WTC11 (cell line): Measurements from ENCODE around the gene MEF2B. TPM values are rescaled to one million over a fixed set of nuclear protein-coding genes. Genes with fewer than 3 reads are reported as not detected.

Experiments used
- ATAC-seq: fragments of 200-7000 bp; cut with Tn5 transposase; 2 replicates; pipeline ENCODE4 v1.10.0; 2021; ENCODE audit warnings: mild to moderate bottlenecking, moderate library complexity
- CTCF ChIA-PET: fragments of 300-600 bp; sonication (Branson Sonifier 250); formaldehyde crosslinking; loops from one replicate; lab custom pipeline; 2021; ENCODE audit warnings: antibody characterized with exemption; lab: Charles Lee
- POLR2A ChIA-PET: fragments of 350-600 bp; sonication (Branson Sonifier 250); formaldehyde crosslinking; loops from one replicate; lab custom pipeline; 2021; ENCODE audit warnings: antibody characterized with exemption; lab: Charles Lee
- DNase-seq: peaks from one replicate; pipeline ENCODE4 v3.0.0; 2021; ENCODE audit warnings: low spot score
- H3K27ac Mint-ChIP-seq: 2 replicates; pipeline ENCODE4 v1.8.0; 2021; ENCODE audit warnings: mixed read lengths
- H3K27me3 Mint-ChIP-seq: 2 replicates; pipeline ENCODE4 v1.8.0; 2021; ENCODE audit warnings: low read depth, mild to moderate bottlenecking, moderate library complexity, mixed read lengths
- H3K36me3 Mint-ChIP-seq: 2 replicates; pipeline ENCODE4 v1.8.0; 2021; ENCODE audit warnings: mixed read lengths
- H3K4me1 Mint-ChIP-seq: 2 replicates; pipeline ENCODE4 v1.8.0; 2022; ENCODE audit warnings: mixed read lengths
- H3K4me3 Mint-ChIP-seq: 2 replicates; pipeline ENCODE4 v1.8.0; 2021; ENCODE audit warnings: mild to moderate bottlenecking, moderate library complexity, mixed read lengths
- H3K9me3 Mint-ChIP-seq: 2 replicates; pipeline ENCODE4 v1.8.0; 2021; ENCODE audit warnings: mixed read lengths
- CDX4 ChIP-seq: fragments of 250-450 bp; sonication (Bioruptor Pico); IDR thresholded peaks from 2 replicates; pipeline ENCODE4 v1.9.0; 2021; ENCODE audit warnings: moderate library complexity, mild to moderate bottlenecking, inconsistent platforms, borderline replicate concordance
- EMX1 ChIP-seq: fragments of 250-450 bp; sonication (Bioruptor Pico); IDR thresholded peaks from 2 replicates; pipeline ENCODE4 v1.8.0; 2021; ENCODE audit warnings: mild to moderate bottlenecking
- ETV6 ChIP-seq: sonication (generic); formaldehyde crosslinking; IDR thresholded peaks from 2 replicates; pipeline ENCODE4 v1.8.1; 2022; ENCODE audit warnings: mild to moderate bottlenecking, missing genetic modification reagents
- FOXJ3 ChIP-seq: sonication (generic); formaldehyde crosslinking; IDR thresholded peaks from 2 replicates; pipeline ENCODE4 v1.9.0; 2021; ENCODE audit warnings: missing genetic modification reagents, mild to moderate bottlenecking, borderline replicate concordance
- MXD4 ChIP-seq: fragments of 250-450 bp; sonication (Bioruptor Pico); IDR thresholded peaks from 2 replicates; pipeline ENCODE4 v1.8.0; 2021; ENCODE audit warnings: mild to moderate bottlenecking, moderate library complexity, borderline replicate concordance
- NR1H2 ChIP-seq: sonication (generic); formaldehyde crosslinking; IDR thresholded peaks from 2 replicates; pipeline ENCODE4 v1.9.0; 2021; ENCODE audit warnings: mild to moderate bottlenecking, moderate library complexity, missing genetic modification reagents
- NR3C1 ChIP-seq: sonication (generic); formaldehyde crosslinking; conservative IDR thresholded peaks from 2 replicates; pipeline ENCODE4 v1.8.1; 2023; ENCODE audit warnings: low read depth, mild to moderate bottlenecking, missing genetic modification reagents
- RORB ChIP-seq: fragments of 250-450 bp; sonication (Bioruptor Pico); IDR thresholded peaks from 2 replicates; pipeline ENCODE4 v1.9.0; 2021; ENCODE audit warnings: mild to moderate bottlenecking
- SMAD3 ChIP-seq: sonication (generic); formaldehyde crosslinking; IDR thresholded peaks from 2 replicates; pipeline ENCODE4 v1.8.0; 2022; ENCODE audit warnings: missing genetic modification reagents, mild to moderate bottlenecking, borderline replicate concordance
- SP1 ChIP-seq: sonication (generic); formaldehyde crosslinking; conservative IDR thresholded peaks from 2 replicates; pipeline ENCODE4 v1.8.1; 2022; ENCODE audit warnings: missing genetic modification reagents
- ZBTB43 ChIP-seq: sonication (generic); formaldehyde crosslinking; IDR thresholded peaks from 2 replicates; pipeline ENCODE4 v1.8.1; 2023; ENCODE audit warnings: mild to moderate bottlenecking, missing genetic modification reagents
- ZNF138 ChIP-seq: sonication (generic); formaldehyde crosslinking; conservative IDR thresholded peaks from 2 replicates; pipeline ENCODE4 v1.8.1; 2022; ENCODE audit warnings: mild to moderate bottlenecking, moderate library complexity, missing genetic modification reagents
- ZNF263 ChIP-seq: sonication (generic); formaldehyde crosslinking; IDR thresholded peaks from 2 replicates; pipeline ENCODE4 v1.8.1; 2022; ENCODE audit warnings: low read depth, mild to moderate bottlenecking, moderate library complexity, missing genetic modification reagents
- total RNA-seq: library from RNA; stranded (reverse); gene quantifications from 3 replicates; pipeline ENCODE4 v1.2.3, GENCODE V29; 2021
- TF ChIP-seq, protein P1 (sequence below): fragments of 250-450 bp; sonication (Bioruptor Pico); conservative IDR thresholded peaks from 2 replicates; pipeline ENCODE4 v1.9.0; 2021; ENCODE audit warnings: mild to moderate bottlenecking
- TF ChIP-seq, protein P2 (sequence below): fragments of 250-450 bp; sonication (Bioruptor Pico); IDR thresholded peaks from 2 replicates; pipeline ENCODE4 v1.8.0; 2021; ENCODE audit warnings: mild to moderate bottlenecking
- TF ChIP-seq, protein P3 (sequence below): sonication (generic); formaldehyde crosslinking; IDR thresholded peaks from 2 replicates; pipeline ENCODE4 v1.8.0; 2022; ENCODE audit warnings: mild to moderate bottlenecking, missing genetic modification reagents
- TF ChIP-seq, protein P4 (sequence below): sonication (generic); formaldehyde crosslinking; conservative IDR thresholded peaks from 2 replicates; pipeline ENCODE4 v1.8.1; 2022; ENCODE audit warnings: mild to moderate bottlenecking, missing genetic modification reagents
- TF ChIP-seq, protein P5 (sequence below): sonication (generic); formaldehyde crosslinking; IDR thresholded peaks from 2 replicates; pipeline ENCODE4 v1.8.1; 2023; ENCODE audit warnings: mild to moderate bottlenecking, missing genetic modification reagents
- TF ChIP-seq, protein P6 (sequence below): sonication (generic); formaldehyde crosslinking; IDR thresholded peaks from 2 replicates; pipeline ENCODE4 v1.8.1; 2022; ENCODE audit warnings: missing genetic modification reagents, borderline replicate concordance
- TF ChIP-seq, protein P7 (sequence below): sonication (generic); formaldehyde crosslinking; IDR thresholded peaks from 2 replicates; pipeline ENCODE4 v1.8.1; 2022; ENCODE audit warnings: mild to moderate bottlenecking, moderate library complexity, missing genetic modification reagents
- TF ChIP-seq, protein P8 (sequence below): sonication (generic); formaldehyde crosslinking; IDR thresholded peaks from 2 replicates; pipeline ENCODE4 v1.8.0; 2022; ENCODE audit warnings: missing genetic modification reagents

The MEF2B gene
- total RNA-seq, 1 experiment from 2014 or later = 1.7 TPM

- TF ChIP-seq EMX1 (CRISPR knock-in tag) (no peak), CDX4 (CRISPR knock-in tag) (no peak), NR3C1 (no peak), ZBTB43 (CRISPR knock-in tag) (no peak), FOXJ3 (CRISPR knock-in tag) (no peak), SP1 (CRISPR knock-in tag) (peak; percentile 86), SMAD3 (0 out of 2 replicates have a peak, but pooled peaks have one; percentile 65), NR1H2 (no peak), MXD4 (CRISPR knock-in tag) (no peak), ZNF263 (CRISPR knock-in tag) (no peak), ETV6 (peak; percentile 40; the same call in 1 of the 2 replicates), ZNF138 (CRISPR knock-in tag) (no peak)
- TF ChIP-seq, protein P1, sequence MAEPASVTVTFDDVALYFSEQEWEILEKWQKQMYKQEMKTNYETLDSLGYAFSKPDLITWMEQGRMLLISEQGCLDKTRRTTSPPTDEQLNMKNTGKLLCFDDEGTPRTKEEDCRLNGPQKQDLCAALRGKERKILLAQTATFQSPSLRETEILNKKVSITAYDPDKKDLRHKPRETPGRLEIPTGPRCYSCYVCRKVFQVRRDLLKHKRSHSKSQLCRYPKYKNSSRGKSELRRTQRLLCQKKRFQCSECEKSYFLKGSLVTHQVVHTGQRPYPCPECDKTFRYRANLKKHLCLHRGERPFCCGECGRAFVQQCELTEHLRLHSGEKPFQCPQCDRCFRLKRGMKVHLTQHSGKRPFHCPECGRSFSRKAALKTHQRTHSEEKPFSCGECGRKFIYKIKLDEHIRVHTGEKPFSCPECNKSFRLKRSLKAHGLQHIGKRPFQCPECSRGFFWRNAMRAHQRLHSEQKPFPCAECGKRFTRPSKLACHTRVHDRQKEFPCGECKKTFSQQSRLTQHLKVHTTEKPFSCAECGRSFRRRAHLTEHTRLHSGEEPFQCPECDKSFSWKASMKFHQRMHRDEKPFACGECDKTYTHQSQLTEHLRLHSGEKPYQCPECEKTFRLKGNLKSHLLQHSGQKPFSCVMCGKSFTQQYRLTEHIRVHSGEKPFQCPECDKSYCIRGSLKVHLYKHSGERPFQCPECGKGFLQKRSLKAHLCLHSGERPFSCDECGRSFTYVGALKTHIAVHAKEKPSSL (CRISPR knock-in tag) = no peak
- TF ChIP-seq, protein P2, sequence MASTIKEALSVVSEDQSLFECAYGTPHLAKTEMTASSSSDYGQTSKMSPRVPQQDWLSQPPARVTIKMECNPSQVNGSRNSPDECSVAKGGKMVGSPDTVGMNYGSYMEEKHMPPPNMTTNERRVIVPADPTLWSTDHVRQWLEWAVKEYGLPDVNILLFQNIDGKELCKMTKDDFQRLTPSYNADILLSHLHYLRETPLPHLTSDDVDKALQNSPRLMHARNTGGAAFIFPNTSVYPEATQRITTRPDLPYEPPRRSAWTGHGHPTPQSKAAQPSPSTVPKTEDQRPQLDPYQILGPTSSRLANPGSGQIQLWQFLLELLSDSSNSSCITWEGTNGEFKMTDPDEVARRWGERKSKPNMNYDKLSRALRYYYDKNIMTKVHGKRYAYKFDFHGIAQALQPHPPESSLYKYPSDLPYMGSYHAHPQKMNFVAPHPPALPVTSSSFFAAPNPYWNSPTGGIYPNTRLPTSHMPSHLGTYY (CRISPR knock-in tag) = no peak
- TF ChIP-seq, protein P3, sequence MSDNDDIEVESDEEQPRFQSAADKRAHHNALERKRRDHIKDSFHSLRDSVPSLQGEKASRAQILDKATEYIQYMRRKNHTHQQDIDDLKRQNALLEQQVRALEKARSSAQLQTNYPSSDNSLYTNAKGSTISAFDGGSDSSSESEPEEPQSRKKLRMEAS (CRISPR knock-in tag) = peak; percentile 66; the same call in 1 of the 2 replicates
- TF ChIP-seq, protein P4, sequence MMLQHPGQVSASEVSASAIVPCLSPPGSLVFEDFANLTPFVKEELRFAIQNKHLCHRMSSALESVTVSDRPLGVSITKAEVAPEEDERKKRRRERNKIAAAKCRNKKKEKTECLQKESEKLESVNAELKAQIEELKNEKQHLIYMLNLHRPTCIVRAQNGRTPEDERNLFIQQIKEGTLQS (CRISPR knock-in tag) = no peak
- TF ChIP-seq, all 79 proteins: peak for 9
Measured at GRCh38 chr19:19105365-19106055, 64.6 kb downstream of the MEF2B start (continued).

- Mint-ChIP-seq H3K4me1 (peaks cover 20% of the 10 kb centered on the region), H3K27ac (no peak overlapping the region), H3K4me3 (no peak overlapping the region), H3K27me3 (peaks cover 8% of the 10 kb centered on the region), H3K36me3 (no peaks in the 10 kb centered on the region), H3K9me3 (no peaks in the 10 kb centered on the region)
- CTCF ChIA-PET = interaction anchor here (0.9 kb wide), 1 partner anchor 12 kb away, joined by 3 read pairs; no protein-coding TSS in a partner anchor
- DNase-seq = no peak
- POLR2A ChIA-PET = no interaction called here
- no peak for ATAC-seq
- TF ChIP-seq, protein P5, sequence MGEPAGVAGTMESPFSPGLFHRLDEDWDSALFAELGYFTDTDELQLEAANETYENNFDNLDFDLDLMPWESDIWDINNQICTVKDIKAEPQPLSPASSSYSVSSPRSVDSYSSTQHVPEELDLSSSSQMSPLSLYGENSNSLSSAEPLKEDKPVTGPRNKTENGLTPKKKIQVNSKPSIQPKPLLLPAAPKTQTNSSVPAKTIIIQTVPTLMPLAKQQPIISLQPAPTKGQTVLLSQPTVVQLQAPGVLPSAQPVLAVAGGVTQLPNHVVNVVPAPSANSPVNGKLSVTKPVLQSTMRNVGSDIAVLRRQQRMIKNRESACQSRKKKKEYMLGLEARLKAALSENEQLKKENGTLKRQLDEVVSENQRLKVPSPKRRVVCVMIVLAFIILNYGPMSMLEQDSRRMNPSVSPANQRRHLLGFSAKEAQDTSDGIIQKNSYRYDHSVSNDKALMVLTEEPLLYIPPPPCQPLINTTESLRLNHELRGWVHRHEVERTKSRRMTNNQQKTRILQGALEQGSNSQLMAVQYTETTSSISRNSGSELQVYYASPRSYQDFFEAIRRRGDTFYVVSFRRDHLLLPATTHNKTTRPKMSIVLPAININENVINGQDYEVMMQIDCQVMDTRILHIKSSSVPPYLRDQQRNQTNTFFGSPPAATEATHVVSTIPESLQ (CRISPR knock-in tag) = no peak
- TF ChIP-seq, protein P6, sequence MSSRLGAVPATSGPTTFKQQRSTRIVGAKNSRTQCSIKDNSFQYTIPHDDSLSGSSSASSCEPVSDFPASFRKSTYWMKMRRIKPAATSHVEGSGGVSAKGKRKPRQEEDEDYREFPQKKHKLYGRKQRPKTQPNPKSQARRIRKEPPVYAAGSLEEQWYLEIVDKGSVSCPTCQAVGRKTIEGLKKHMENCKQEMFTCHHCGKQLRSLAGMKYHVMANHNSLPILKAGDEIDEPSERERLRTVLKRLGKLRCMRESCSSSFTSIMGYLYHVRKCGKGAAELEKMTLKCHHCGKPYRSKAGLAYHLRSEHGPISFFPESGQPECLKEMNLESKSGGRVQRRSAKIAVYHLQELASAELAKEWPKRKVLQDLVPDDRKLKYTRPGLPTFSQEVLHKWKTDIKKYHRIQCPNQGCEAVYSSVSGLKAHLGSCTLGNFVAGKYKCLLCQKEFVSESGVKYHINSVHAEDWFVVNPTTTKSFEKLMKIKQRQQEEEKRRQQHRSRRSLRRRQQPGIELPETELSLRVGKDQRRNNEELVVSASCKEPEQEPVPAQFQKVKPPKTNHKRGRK (CRISPR knock-in tag) = no peak
- TF ChIP-seq RORB (CRISPR knock-in tag) (no peak), ETV6 (no peak)
- TF ChIP-seq, protein P7, sequence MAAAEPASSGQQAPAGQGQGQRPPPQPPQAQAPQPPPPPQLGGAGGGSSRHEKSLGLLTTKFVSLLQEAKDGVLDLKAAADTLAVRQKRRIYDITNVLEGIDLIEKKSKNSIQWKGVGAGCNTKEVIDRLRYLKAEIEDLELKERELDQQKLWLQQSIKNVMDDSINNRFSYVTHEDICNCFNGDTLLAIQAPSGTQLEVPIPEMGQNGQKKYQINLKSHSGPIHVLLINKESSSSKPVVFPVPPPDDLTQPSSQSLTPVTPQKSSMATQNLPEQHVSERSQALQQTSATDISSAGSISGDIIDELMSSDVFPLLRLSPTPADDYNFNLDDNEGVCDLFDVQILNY = no peak
- TF ChIP-seq, protein P8, sequence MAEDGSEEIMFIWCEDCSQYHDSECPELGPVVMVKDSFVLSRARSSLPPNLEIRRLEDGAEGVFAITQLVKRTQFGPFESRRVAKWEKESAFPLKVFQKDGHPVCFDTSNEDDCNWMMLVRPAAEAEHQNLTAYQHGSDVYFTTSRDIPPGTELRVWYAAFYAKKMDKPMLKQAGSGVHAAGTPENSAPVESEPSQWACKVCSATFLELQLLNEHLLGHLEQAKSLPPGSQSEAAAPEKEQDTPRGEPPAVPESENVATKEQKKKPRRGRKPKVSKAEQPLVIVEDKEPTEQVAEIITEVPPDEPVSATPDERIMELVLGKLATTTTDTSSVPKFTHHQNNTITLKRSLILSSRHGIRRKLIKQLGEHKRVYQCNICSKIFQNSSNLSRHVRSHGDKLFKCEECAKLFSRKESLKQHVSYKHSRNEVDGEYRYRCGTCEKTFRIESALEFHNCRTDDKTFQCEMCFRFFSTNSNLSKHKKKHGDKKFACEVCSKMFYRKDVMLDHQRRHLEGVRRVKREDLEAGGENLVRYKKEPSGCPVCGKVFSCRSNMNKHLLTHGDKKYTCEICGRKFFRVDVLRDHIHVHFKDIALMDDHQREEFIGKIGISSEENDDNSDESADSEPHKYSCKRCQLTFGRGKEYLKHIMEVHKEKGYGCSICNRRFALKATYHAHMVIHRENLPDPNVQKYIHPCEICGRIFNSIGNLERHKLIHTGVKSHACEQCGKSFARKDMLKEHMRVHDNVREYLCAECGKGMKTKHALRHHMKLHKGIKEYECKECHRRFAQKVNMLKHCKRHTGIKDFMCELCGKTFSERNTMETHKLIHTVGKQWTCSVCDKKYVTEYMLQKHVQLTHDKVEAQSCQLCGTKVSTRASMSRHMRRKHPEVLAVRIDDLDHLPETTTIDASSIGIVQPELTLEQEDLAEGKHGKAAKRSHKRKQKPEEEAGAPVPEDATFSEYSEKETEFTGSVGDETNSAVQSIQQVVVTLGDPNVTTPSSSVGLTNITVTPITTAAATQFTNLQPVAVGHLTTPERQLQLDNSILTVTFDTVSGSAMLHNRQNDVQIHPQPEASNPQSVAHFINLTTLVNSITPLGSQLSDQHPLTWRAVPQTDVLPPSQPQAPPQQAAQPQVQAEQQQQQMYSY (CRISPR knock-in tag) = no peak
Measured at GRCh38 chr19:19103167-19103566, 66.9 kb downstream of the MEF2B start.
